Activated CD4-positive, alpha-beta T cell treated with anti-CD3 and anti-CD28 coated beads, Interleukin-2, amount 10 ng/mL, durations not matched to agents 24 days and 14 days (primary cell): ENCODE measurements around the gene COL13A1. TPM values are rescaled to one million over a fixed set of nuclear protein-coding genes. Genes with fewer than 3 reads are reported as not detected.

Experiments
- DNase-seq: peaks from one replicate; pipeline ENCODE4 v3.0.0; 2022
- H3K27ac Mint-ChIP-seq: one replicate; pipeline ENCODE4 v1.8.0; 2022; ENCODE audit warnings: mild to moderate bottlenecking, mixed read lengths
- H3K27me3 Mint-ChIP-seq: one replicate; pipeline ENCODE4 v1.8.0; 2022; ENCODE audit warnings: mixed read lengths
- H3K36me3 Mint-ChIP-seq: one replicate; pipeline ENCODE4 v1.8.0; 2022; ENCODE audit warnings: low read depth, mild to moderate bottlenecking, mixed read lengths
- H3K4me1 Mint-ChIP-seq: one replicate; pipeline ENCODE4 v1.8.0; 2021; ENCODE audit warnings: mixed read lengths
- H3K4me3 Mint-ChIP-seq: one replicate; pipeline ENCODE4 v1.8.0; 2022; ENCODE audit warnings: mild to moderate bottlenecking, moderate library complexity, mixed read lengths
- H3K9me3 Mint-ChIP-seq: one replicate; pipeline ENCODE4 v1.8.0; 2021; ENCODE audit warnings: mixed read lengths
- intact Hi-C: fragments of 100-400 bp; cut with micrococcal nuclease; formaldehyde crosslinking; loops from one replicate; pipeline ENCODE4 v1.15.1; 2023
- total RNA-seq: library from RNA; stranded (reverse); gene quantifications from 2 replicates; pipeline ENCODE4 v1.2.3, GENCODE V29; 2022

COL13A1 gene
- total RNA-seq: not detected in 2 replicates

GRCh38 chr10:69801434-69802315 is at the start of gene COL13A1:
Gene COL13A1 (plus strand): TSS chr10:69801906. CDS start chr10:69802424, 518 bp downstream.
- Mint-ChIP-seq H3K27ac (no peak within 1 kb of the TSS), H3K4me1 (no peaks in the 10 kb centered on the region), H3K27me3 (peaks cover 49% of the 10 kb centered on the region), H3K4me3 (no peak within 1 kb of the TSS), H3K9me3 (no peaks in the 10 kb centered on the region), H3K36me3 (no peaks in the 10 kb centered on the region)
- DNase-seq: no peak
- intact Hi-C loops: no loop called here

GRCh38 chr10:69752479-69752878 is 49.2 kb upstream of the COL13A1 start:
- no peak overlapping the region for H3K27ac Mint-ChIP-seq
- no peaks in the 10 kb centered on the region for H3K9me3 Mint-ChIP-seq
- no peak for DNase-seq
- intact Hi-C loops: no loop called here
- H3K27me3 Mint-ChIP-seq: peaks cover 28% of the 10 kb centered on the region
- H3K36me3 Mint-ChIP-seq: no peaks in the 10 kb centered on the region
- H3K4me1 Mint-ChIP-seq: no peaks in the 10 kb centered on the region
- no peak overlapping the region for H3K4me3 Mint-ChIP-seq

GRCh38 chr10:69756279-69756678 is 45.4 kb upstream of the COL13A1 start:
- H3K27me3 Mint-ChIP-seq: peaks cover 16% of the 10 kb centered on the region
- DNase-seq: no peak
- no peak overlapping the region for H3K27ac Mint-ChIP-seq
- no peaks in the 10 kb centered on the region for H3K9me3 Mint-ChIP-seq
- H3K36me3 Mint-ChIP-seq: no peaks in the 10 kb centered on the region
- no peak overlapping the region for H3K4me3 Mint-ChIP-seq
- no peaks in the 10 kb centered on the region for H3K4me1 Mint-ChIP-seq
- intact Hi-C loops: no loop called here

DNA sequence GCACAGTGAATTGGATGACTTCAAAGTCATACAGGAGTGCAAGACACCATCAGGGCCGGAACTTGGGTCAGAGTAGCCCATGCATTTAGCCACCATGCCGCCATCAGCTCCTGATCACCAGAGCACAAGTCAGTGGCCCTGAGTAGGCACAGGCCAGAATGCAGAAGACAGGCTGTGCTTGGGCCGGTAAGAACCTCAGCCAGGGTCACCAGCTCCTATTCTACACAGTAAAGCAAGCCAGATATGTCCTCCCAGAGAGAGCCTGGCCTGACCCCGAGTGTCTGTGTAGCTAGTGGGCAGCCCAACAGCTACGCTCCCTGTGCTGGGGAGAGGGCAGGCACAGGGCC is 44.5 kb upstream of the COL13A1 start:
- Mint-ChIP-seq H3K4me1 (no peaks in the 10 kb centered on the region), H3K27me3 (peaks cover 13% of the 10 kb centered on the region), H3K36me3 (no peaks in the 10 kb centered on the region), H3K27ac (no peak overlapping the region), H3K4me3 (no peak overlapping the region), H3K9me3 (no peaks in the 10 kb centered on the region)
- intact Hi-C loops: no loop called here
- no peak for DNase-seq

- Mint-ChIP-seq H3K27me3 (peaks cover 13% of the 10 kb centered on the region), H3K9me3 (no peaks in the 10 kb centered on the region), H3K4me3 (no peak overlapping the region), H3K4me1 (no peaks in the 10 kb centered on the region), H3K36me3 (no peaks in the 10 kb centered on the region), H3K27ac (no peak overlapping the region)
- DNase-seq: no peak
- intact Hi-C loops: no loop called here
Measured at GRCh38 chr10:69757553-69758309, 44.0 kb upstream of the COL13A1 start.

GRCh38 chr10:69758310-69758728 is 43.4 kb upstream of the COL13A1 start:
- no peaks in the 10 kb centered on the region for H3K4me1 Mint-ChIP-seq
- no peaks in the 10 kb centered on the region for H3K9me3 Mint-ChIP-seq
- H3K4me3 Mint-ChIP-seq: no peak overlapping the region
- H3K36me3 Mint-ChIP-seq: no peaks in the 10 kb centered on the region
- peaks cover 8% of the 10 kb centered on the region for H3K27me3 Mint-ChIP-seq
- no peak for DNase-seq
- intact Hi-C loops: no loop called here
- H3K27ac Mint-ChIP-seq: no peak overlapping the region

GRCh38 chr10:69759641-69760040 is 42.1 kb upstream of the COL13A1 start:
- Mint-ChIP-seq H3K4me1 (no peaks in the 10 kb centered on the region), H3K27ac (no peak overlapping the region), H3K9me3 (no peaks in the 10 kb centered on the region), H3K27me3 (peaks cover 6% of the 10 kb centered on the region), H3K36me3 (no peaks in the 10 kb centered on the region), H3K4me3 (no peak overlapping the region)
- DNase-seq: no peak
- intact Hi-C loops: no loop called here

GRCh38 chr10:69760072-69760471 is 41.6 kb upstream of the COL13A1 start:
- Mint-ChIP-seq H3K27ac (no peak overlapping the region), H3K36me3 (no peaks in the 10 kb centered on the region), H3K27me3 (peaks cover 2% of the 10 kb centered on the region), H3K4me3 (no peak overlapping the region), H3K9me3 (no peaks in the 10 kb centered on the region), H3K4me1 (no peaks in the 10 kb centered on the region)
- DNase-seq: no peak
- intact Hi-C loops: no loop called here

GRCh38 chr10:69761320-69761719 is 40.4 kb upstream of the COL13A1 start:
- H3K9me3 Mint-ChIP-seq: no peaks in the 10 kb centered on the region
- no peaks in the 10 kb centered on the region for H3K4me1 Mint-ChIP-seq
- DNase-seq: no peak
- no peak overlapping the region for H3K27ac Mint-ChIP-seq
- no peaks in the 10 kb centered on the region for H3K36me3 Mint-ChIP-seq
- peaks cover 2% of the 10 kb centered on the region for H3K27me3 Mint-ChIP-seq
- H3K4me3 Mint-ChIP-seq: no peak overlapping the region
- intact Hi-C loops: no loop called here

DNA sequence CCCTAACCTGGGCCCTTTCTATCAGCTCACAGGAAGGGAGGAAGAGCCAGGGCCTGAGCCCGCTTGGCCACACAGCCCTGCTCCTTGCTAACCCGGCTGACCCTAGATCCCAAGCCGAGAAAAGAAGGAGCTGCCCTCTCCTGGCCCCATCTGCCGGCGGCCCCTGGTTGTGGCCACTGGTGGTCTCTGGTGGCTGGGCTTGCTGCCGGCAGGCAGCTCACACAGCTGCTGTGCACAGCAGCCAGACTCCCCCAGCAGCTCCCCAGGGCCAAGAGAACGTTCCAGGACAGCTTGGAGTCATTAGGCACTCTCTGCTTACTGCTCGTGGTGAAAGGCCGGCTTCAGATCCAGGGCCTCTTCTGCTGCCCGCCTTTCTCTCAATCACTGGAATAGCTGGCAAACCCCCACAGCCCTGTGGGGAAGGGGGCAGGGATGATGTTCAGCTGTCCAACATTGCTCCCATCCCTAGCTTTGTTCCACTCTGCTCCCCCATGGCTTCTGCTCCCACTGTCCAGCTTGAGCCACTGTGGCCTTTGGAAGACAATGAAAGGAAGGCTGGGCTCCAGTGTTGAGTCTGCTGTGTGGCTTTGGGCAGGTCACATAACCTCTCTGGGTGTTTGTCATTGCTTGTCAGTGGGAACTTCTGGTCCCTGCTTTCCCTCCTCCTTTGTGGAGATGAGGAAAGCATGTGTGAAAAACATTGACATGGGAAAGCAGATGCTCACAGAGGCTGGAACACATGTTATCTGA is 35.4 kb upstream of the COL13A1 start:
- H3K9me3 Mint-ChIP-seq: no peaks in the 10 kb centered on the region
- H3K27me3 Mint-ChIP-seq: no peaks in the 10 kb centered on the region

DNA sequence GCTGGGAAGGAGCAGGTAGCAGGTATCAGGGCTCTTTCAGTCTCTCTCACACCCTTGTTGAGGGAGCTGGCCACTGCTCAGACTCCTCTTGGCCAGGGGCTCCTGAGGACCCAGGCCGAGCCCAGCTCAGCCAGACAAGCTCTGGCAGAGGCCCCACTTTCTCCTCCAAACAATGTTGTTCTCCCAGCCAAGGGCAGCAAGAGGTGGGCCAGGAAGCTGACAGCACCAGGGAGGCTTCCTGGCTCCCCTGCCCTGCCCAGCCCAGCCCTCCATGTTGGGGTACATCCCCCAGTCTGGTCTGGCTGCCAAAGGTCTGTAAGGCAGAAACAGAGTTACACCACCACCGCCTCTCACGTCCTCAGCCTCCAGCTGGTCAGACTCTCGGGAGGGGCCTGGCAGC is 33.9 kb upstream of the COL13A1 start:
- DNase-seq: no peak
- no peaks in the 10 kb centered on the region for H3K4me1 Mint-ChIP-seq
- no peaks in the 10 kb centered on the region for H3K27me3 Mint-ChIP-seq
- H3K4me3 Mint-ChIP-seq: no peak overlapping the region
- H3K9me3 Mint-ChIP-seq: no peaks in the 10 kb centered on the region
- intact Hi-C loops: no loop called here
- no peak overlapping the region for H3K27ac Mint-ChIP-seq
- H3K36me3 Mint-ChIP-seq: no peaks in the 10 kb centered on the region

More for the DNA sequence above, 35.4 kb upstream of the COL13A1 start:
- intact Hi-C loops: no loop called here
- no peak for DNase-seq
- Mint-ChIP-seq H3K36me3 (no peaks in the 10 kb centered on the region), H3K4me1 (no peaks in the 10 kb centered on the region), H3K27ac (no peak overlapping the region), H3K4me3 (no peak overlapping the region)

DNA sequence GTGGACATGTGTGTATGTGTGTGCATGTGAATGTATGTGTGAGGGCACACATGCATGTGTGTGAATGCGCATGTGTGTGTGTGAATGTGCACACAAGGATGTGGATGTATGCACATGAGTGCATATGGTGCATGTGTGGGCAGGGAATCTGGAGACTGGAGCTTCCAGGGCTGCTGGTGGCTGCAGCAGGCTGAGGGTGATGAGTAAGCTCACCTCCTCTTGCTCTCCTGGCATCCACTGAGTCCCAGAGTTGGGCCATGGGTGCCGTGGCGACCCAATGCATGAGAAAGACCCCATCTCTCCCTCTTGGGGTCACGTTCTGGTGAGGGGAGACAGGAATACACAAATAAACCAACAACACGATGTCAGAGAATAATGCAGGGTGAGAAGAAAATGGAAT is 33.3 kb upstream of the COL13A1 start:
- H3K36me3 Mint-ChIP-seq: no peaks in the 10 kb centered on the region
- no peaks in the 10 kb centered on the region for H3K27me3 Mint-ChIP-seq
- no peaks in the 10 kb centered on the region for H3K4me1 Mint-ChIP-seq
- H3K4me3 Mint-ChIP-seq: no peak overlapping the region
- no peaks in the 10 kb centered on the region for H3K9me3 Mint-ChIP-seq
- DNase-seq: no peak
- intact Hi-C loops: no loop called here
- no peak overlapping the region for H3K27ac Mint-ChIP-seq

DNA sequence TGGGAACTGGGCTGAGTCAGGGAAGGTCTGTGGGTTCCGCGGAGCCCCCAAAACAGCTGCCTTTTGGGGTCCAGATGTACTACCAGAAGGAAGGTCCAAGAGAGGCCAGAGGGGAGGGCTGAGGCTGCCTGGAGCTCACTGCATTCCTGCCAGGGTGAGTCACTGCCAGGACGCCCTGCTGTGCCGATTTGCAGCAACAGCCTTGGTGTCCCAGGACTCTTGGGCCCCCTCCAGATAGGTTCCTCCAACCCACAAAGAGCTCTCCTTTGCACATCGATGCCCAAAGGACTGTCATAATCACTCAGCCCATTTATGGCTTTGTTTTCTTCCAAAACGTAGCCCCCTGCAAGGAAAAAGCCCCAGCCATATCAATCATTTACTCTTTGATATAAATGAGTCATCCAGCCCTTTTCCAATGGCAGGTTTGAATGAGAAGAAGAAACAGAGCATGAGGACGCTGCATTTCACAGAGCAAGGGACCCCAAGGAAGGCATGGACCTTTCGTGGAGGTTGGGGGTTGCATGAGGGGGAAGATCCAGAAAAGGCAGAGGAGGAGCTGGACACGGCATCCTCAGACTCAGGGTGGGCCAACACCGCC is 32.2 kb upstream of the COL13A1 start:
- Mint-ChIP-seq H3K4me1 (no peaks in the 10 kb centered on the region), H3K27me3 (no peaks in the 10 kb centered on the region), H3K4me3 (no peak overlapping the region), H3K36me3 (no peaks in the 10 kb centered on the region), H3K27ac (no peak overlapping the region), H3K9me3 (no peaks in the 10 kb centered on the region)
- DNase-seq: no peak
- intact Hi-C loops: no loop called here
